Adipose tissue (tissue), 3 donors: ENCODE data around the gene SDHB. TPM values are rescaled to one million over a fixed set of nuclear protein-coding genes. Genes with fewer than 3 reads are reported as not detected.

ENCODE experiments used
- polyA plus RNA-seq, 3 donors: library from polyadenylated mRNA; stranded (reverse); fragments of 200-250 nt; gene quantifications; one replicate each; pipeline ENCODE4 v1.2.3, GENCODE V29; 2013
- donor health status: healthy with polysubstance abuse.
- donor health status: Bipolar disorder and iron deficiency.
- donor health status: healthy.

Gene SDHB
- polyA plus RNA-seq, 3 donors, result 79.6 to 164 (median 122) TPM

Other genes starting within 250 kb of the SDHB start
- not detected for gene RNU1-2, start 158.1 kb downstream of the SDHB start, polyA plus RNA-seq
- 10 to 100 TPM; 19.5 to 42.2 (median 19.8) TPM for gene CROCC, start 132.1 kb downstream of the SDHB start, polyA plus RNA-seq
- gene MFAP2, start 73.4 kb downstream of the SDHB start, polyA plus RNA-seq, result 10 to 100 TPM; 10.2 to 28.1 (median 25.5) TPM
- 10 to 100 TPM; 14.2 to 36.9 (median 26.8) TPM for gene ATP13A2, start 42.1 kb downstream of the SDHB start, polyA plus RNA-seq
- gene PADI2, start 65.4 kb upstream of the SDHB start, polyA plus RNA-seq, result 1 to 10 TPM; 1.2 to 4.3 (median 4.2) TPM
- under 1 TPM in 2 of 3 donors, not detected in 1; 0.03 to 0.21 TPM for gene PADI1, start 151.1 kb upstream of the SDHB start, polyA plus RNA-seq
- gene PADI3, start 195.1 kb upstream of the SDHB start, polyA plus RNA-seq, result not detected